SHP77 treated with DMSO at 0.1 percent for 48 hours (cell line): ENCODE measurements around the gene EVL.
"Not testable (repeated sequence)": the region's sequence is repeated elsewhere in the genome, so short reads cannot be mapped to it uniquely, and the experiment has no call there.

Experiments used
- DNase-seq: peaks from one replicate; lab custom pipeline; 2025; lab: John Stamatoyannopoulos, UW

Gene EVL

DNA sequence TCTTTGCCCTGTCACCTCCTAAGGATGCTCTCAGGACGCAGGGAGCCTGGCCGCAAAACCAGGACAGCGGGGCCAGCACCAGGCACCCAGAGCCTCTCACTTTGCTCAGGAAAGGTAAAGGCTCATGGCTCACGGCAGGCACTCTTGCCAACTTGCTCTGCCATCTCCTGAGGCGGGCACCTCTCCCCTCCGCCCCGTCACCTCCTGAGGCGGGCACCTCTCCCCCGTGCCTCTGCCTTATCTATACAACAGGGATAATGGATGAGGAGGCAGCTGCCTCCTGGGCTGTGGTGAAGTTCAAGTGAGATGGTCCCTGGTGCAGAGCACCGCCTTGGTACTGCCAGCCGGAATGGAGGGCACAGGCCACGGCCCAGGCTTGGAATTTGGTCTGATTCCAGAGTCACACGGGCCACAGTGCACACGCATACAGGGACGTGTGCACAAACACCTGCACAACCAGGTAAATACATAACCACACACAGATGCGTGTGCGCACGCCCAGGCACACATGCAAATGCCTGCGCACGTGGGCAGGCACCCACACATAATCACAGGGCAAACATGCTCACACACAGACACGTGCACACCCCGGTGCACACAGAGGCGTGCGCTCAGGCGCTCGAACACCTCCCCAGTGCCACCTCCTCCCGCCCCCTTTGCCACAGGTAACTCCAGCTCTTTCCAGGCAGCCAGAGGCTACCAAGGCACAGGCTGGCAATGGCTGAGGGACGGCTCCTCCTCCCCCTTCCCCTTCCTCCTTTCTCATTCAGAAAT, 82.7 kb downstream of the EVL start:
- no peak for DNase-seq

DNA sequence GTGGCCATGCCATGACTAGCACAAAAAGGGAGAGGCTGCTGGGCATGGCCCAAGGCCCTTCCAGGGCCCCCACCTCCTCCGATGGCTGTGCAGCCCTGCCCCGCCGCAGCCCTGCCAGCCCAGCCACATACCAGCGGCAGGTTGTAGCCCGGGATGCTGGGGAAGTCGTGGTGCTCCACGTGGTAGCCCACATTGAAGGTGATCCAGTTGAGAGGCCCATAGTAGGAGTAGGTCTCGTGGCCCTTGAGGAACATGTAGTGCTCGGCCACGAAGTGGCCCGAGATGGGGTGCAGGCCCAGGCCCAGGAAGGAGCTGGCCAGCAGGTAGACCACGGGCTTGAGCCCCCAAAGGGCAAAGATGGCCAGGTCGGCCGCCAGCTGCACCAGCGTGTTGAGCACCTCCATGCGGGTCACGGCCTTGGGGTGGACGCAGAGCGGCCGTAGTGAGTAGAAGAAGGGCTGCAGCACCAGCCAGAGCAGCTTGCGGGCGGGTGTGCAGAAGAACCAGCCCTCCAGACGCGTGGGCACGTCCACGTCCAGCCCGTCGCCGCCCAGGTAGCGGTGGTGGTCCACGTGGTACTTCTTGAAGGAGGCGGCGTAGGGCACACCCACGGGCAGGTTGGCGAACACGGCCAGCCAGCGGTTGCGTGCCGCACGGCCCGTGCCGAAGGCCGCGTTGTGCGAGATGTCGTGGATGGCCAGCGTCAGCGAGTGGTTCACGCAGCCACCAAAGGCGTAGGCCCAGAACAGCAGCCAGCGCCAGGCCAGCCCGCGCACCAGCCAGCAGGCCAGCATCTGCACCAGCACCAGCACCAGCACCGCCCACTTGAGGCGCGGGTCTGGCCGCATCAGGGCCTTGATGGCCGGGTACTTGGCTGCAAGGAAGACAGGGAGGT, 83.9 kb downstream of the EVL start:
- no peak for DNase-seq

DNA sequence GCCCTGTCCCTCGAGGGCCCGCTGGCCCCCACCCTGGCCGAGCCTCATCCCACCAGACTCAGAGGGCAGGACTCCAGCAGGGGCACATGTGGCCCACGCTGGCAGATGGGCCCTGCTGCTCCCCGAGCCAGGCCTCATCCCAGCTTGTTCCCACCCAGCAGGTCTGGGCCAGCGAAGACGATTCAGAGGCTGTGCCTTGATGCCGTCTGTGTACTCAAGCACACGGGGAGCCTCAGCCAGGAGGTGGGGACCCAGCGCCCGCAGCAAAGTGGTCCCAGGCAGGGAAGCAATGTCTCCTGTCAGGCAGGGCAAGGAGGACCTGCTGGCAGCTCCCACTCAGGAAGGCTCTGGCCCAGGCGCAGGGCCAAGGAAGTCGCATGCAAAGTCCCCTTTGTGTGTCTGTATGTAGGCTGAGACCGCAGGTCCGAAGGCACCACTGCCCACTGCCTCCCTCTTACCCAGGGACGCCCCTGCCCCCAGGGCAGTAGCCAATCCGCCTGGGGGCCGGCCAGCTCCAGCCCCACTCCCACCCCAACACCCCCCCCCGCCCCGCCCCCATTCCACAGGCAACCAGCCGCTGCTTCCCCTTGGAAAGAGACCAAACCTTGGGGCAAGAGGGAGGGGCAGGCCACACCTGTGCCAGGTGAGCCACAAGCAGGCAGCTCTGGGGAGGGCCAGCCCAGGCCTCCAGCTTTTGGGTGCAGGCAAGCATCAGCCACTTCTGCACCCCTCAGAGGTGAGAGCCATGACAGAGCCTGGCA, 84.8 kb downstream of the EVL start:
- DNase-seq, result no peak

DNA sequence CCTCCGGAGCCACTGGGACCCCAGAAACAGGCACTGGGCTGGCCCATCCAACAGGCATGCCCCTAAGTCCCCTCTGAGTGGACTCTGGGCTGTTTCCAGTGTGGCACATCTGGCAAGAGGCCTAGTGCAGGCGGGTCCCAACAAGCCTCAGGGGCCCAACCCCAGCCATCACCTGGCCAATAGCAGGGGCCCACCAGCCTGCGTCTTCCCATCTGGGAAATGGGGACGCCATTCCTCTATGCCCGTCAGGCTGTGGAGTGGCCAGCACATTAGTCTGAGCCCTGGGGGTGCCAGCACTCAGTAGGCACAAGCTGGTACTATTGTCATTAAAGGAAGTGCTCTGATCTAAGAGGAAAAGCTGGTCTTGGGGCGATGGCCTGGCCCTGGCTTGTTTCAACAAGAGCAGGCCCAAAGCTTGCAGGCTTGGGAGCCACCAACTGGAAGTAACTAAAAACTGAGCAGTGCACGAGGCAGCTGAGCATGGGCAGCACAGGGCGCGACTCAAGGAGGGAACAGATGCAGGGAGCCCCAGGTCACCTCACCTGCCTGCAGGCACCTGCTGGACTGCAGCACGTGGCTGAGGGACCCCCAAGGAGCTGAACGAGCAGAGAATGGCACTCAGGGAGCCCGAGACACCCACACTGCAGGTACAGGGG, 85.8 kb downstream of the EVL start:
- no peak for DNase-seq

DNA sequence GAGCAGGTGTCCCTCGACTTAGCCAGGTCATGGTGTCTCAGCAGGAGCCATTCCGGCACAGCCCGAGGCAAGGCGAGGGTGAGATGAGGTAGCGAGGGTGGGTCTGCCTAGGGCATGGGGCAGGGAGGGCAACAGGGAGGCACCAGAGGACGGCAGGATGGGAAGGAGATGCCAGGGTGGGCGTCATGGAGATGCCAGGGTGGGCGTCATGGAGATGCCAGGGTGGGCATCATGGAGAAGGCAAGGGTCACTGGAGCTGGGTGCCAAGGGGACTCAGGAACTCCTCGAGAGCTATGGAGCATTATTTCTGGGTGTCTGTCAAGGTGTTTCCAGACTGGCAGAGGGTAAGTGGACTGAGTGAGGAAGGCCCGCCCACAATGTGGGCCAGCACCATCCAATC, 86.9 kb downstream of the EVL start:
- DNase-seq, result no peak

DNA sequence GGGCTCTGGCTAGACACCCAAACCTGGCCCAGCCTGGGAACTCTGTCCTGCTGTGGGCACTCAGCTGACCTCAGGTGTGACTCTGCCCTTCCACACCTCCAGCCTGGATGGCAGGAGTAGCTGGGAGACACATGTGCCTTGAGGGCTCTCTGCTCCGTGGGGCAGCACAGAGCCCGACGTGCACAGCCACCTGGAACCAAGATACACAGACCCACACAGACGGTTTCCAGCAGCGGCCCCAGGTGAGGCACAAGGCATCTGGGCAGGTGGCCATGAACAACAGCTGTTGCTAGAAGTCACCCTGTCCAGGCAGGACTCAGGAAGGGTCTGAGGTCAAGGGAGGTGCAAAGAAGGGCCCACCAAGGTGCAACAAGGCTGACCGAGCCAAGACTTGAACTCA, 88.3 kb downstream of the EVL start:
- DNase-seq, result no peak

DNA sequence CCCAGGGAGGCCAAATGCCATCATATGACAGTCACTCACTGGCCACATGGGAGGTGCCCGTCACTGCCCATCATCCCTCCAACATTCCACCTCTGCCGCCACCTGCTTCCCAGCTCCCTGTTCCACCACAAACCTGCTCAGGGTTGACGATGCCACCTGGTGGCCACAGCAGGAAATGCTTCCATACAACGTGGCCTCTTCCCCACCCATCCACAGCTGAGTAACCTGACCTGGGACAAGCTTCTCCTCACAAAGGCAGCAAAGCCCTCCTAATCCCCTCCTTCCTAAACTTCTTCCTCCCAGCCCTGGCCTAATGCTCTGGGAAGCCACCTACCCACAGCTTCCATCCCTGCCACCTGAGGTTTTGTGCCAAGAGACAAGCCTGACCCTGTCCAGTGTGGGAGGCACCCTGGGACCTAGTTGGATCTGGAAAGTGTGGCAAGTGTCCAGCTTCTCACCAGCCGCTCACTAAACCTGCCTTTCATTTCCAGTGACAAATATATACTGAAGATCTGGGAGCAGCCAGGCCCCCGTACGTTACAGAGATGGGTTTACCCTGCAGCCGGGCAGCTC, 89.9 kb downstream of the EVL start:
- peak; percentile 2 for DNase-seq

DNA sequence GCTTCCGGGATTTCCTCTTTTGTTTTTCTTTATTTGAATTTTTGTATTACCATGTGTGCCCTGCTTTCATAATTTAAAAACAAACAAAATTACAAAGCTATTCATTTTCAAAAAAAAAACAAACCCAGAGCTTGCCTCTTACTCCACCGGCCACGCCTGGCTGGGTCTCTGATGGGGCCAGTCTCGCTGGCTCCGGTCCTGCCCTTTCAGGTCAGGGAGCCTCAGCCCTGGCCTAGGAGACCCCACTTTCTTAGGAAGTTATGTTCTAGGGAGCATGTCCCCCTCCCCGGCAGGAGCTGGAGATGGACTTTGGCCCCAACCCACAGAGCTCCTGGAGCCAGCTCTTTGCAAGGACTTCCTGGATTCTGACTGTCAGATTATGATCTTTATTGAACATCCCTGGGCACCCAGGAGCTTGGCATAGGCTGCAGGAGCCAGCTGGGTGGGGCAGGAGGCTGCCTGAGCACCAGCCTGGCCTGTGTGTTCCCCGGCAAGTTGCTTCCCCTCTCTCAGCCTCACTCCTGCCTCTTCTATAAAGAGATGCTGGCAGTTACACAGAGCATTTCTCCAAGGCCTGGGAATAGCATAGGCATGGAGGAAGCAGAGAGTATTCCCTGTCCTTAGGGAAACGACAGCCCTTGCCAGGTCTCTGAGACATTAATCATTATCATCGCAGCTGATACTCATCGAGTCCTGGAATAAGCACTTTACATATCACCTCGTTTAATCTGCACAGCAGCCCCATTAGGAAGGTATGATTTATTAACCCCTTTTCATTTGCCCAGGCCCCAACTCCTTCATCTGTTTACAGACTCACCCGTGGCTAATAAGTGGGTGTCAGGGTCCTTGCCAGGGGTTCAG, 90.8 kb downstream of the EVL start:
- DNase-seq, result no peak

DNA sequence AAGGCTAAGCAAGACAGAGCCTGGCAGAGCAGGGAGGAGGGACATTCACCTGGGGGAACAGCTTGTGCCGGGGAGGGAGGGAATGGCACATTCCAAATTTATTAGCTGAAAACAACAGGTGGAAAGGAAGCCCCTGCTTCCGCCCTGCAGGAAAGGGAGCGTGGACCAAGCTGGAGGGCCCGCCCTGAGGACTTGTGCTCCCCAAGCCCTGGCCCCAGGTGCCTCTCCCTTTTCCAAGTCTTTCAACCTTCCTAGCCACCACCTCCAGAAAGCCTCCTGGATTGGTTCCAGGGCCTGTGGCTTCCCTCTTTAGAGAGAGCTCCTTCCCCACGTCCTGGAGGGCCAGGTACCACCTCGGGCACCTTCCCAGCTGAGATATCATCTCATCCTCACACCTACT, 91.6 kb downstream of the EVL start:
- DNase-seq, result no peak

DNA sequence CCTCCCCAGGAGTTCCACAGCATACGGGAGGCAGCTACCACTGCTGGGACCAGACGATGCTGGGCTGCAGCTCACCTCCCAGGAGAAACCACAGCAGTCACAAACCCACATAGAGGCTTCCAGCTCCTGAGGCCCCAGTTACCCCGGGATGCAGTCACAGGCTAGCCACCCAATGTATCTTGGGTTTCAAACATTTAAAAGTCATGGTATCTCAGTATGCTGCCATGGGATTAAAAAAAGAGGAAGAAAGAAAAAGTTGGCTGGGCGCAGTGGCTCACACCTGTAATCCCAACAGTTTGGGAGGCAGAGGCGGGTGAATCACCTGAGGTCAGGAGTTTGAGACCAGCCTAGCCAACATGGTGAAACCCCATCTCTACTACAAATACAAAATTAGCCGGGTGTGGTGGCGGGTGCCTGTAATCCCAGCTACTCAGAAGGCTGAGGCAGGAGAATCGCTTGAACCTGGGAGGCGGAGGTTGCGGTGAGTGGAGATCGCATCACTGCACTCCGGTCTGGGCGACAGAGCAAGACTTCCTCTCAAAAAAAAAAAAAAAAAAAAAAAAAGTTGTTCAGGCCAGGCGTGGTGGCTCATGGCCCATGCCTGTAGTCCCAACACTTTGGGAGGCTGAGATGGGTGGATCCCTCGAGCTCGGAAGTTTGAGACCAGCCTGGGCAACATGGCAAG, 92.5 kb downstream of the EVL start:
- not testable (repeated sequence) for DNase-seq

DNA sequence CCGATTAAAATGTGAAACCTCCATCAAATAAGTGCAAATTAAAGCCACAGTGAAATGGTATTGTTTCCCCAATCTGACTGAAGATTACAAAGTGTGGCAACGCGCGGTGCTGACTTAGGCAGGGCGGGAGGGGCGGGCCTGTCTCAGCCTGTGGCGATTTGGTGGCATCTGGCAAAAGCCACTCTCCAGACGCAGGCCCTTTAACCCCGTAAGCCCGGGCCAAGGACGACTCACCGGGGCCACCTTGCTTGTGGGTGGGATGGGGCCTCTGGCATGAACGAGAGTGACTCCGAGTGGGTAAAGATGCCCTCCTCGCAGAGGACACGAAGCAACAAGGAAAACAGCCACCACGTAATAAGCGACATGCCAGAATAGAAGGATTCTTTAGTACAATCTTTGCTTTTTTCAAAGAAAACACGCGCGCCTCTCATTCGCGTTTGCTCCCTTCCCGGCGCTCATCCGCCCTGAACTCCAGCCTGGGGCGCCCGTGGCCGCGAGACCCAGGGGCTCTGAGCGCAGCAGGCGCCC, 93.4 kb downstream of the EVL start:
- no peak for DNase-seq

DNA sequence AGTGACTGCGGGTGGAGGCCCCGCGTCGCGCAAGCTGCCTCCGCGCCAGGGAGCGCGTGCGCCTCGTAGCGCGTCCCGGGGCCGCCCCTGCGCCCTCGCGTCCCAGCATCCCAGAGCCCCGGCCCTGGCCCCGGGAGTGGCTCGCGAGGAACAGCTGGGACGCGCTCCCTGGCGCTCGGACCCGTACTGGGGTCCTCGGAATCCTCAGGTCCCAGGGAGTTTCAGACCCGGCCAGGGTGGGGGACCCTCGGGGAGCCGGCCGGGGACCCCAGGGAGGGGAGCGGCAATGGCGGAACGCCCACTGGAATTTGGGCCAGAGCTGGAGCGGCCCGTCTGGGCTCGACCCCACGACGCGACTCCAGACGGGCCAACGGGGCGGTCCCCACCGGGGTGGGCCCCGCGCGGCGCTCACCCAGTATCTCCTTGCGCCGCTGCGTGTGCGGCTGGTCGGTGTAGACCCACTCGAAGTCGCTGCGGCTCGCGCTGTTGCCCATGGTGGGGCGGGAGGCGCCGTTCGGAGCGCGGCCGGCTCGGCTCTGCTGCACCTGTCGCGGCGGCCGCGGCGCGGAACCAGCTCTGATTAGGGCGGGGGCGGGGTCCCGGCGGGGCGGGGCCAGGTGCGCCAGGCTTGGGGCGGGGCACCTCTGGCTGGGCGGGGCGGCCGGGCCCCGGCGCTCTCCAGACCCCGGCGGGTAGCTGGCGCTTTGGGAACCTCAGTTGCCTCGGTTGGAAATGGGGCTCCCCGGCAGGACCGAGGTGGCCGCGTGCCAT, 94.1 kb downstream of the EVL start, which contains the start of gene DEGS2:
DEGS2 (minus strand) TSS at position 552 of the 771 bp plus-strand sequence; CDS start at position 494, 58 bp downstream.
- no peak for DNase-seq

DNA sequence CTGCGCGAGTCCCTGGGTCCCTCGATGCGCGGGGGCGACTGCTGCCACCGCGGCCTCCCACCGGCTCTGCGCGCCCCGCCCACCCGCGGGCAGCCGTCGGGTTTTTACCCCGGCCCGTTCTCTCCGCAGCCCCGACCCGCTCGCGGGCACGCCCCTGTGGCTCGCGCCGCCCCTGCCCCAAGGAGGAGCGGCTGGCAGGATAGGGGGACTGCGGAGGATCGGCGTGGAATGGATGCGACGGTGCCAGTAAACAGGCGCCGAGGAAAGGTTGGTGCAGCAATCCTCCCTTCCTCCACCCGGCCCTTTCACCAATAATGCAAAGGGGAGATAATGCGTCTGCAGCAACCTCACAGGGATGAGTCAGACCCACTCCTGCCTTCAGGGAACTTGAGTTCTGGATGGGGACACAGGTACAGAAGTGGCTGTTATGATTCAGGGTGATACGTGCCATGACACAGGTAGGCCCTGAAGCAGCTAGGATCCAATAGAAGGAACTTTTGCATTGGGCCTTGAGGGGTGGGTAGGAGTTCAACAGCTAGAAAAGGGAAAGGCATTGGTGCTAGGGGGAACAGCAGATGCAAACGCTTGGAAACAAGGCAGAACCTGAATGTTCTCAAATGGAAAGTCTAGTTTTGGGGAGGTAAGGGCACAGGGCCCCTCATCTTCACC, 94.8 kb downstream of the EVL start:
- no peak for DNase-seq

DNA sequence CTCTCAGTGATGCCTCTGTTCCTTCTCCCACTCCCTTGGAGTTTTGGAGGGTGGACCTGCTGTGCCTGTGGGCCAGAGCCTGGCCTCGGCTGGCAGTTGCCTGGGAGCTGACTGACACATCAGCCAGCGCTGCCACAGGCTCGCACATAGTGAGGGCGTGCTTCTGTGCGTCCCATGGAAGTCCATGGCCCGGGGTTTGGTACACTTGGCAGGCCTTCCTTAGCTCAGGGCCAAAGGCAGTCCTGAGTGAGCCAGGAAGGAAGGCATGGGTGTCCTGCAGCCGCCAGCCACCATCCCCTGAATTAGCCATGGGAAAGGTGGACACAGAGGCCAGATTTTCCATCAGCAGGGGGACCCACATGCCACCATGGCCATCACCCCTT, 95.3 kb downstream of the EVL start:
- DNase-seq, result no peak

DNA sequence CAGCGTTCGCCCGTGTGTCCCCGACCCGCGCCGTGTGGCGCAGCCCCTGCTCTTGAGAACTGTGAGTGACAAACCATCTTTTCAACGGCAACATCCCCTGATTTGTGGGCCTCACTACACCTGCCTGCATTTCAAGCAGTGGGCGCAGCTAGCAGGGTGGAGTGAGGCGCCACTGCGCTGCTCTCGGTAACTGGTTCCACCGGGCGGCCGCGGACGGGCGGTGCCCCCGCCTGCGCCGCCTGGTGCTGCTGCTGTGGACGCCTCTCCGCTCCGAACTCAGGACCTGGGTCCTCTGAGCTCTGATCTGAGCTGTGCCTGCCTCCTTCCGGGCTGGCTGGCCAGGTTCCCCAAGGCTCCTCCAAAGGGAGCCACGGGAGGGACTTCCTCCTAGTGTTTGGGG, 100.2 kb downstream of the EVL start:
- no peak for DNase-seq

DNA sequence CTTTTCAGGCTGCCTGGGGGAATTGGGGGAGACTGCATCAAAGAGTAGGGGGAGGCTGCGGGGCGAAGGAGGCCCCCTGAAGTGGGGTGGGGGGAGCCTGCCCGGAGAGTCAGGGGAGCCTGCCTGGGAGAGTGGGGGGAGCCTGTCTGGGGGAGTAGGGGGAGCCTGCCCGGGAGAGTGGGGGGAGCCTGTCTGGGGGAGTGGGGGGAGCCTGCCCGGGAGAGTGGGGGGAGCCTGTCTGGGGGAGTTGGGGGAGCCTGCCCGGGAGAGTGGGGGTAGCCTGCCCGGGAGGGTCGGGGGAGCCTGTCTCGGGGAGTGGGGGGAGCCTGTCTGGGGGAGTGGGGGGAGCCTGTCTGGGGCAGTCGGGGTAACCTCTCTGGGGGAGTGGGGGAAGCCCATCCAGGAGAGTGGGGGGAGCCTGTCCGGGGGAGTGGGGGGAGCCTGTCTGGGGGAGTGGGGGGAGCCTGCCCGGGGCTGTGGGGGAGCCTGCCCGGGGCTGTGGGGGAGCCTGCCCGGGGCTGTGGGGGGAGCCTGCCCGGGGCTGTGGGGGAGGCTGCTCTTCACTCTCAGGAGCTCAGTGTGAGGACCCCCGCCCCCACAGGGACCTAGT, 100.7 kb downstream of the EVL start:
- DNase-seq, result no peak

DNA sequence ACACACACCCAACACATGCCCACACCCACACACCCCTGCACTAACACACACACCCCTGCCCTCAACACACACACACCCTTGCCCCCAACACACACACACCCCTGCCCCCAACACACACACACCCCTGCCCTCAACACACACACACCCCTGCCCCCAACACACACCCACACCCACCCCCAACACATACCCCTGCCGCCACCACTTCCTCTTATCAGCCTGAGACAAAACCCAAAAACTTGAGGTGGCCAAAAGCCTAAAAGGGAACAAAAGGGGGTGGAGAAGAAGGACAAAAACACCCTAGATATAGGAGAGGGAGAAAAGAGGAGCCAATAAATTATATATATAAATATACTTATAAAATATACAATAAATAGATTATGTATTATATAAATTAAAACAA, 103.3 kb downstream of the EVL start:
- DNase-seq, result no peak

DNA sequence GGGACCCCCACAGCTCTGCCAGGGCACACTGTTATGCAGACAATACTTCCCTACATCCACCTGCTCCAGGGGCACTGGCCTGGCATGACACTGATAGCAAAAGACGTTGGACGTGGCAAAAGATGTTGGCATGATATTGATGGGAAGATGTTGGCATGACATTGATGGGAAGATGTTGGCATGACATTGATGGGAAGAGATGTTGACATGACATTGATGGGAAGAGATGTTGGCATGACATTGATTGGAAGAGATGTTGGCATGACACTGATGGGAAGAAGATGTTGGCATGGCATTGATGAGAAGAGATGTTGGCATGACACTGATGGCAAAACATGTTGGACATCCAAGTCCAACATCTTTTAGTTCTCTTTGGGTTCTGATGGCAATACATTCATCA, 105.7 kb downstream of the EVL start:
- DNase-seq, result no peak
